Spleen (tissue), 11 donors: ENCODE measurements around the gene CMIP. TPM values are rescaled to one million over a fixed set of nuclear protein-coding genes. Genes with fewer than 3 reads are reported as not detected.

Source experiments
- DNase-seq: peaks from one replicate; pipeline ENCODE4 v3.0.0-alpha.2; 2020
- H3K27ac ChIP-seq, 8 donors: fragments of 200-600 bp; sonication (generic) in 7 of 8; 1 replicate in 4 of 8; 2 replicates in 4 of 8; pipeline versions ENCODE4 v1.5.0 to v1.8.0; 2016 to 2021; ENCODE audit warnings: inconsistent platforms in 4 of 8, mild to moderate bottlenecking in 4 of 8, moderate library complexity in 1 of 8
- H3K27me3 ChIP-seq, 7 donors: fragments of 200-600 bp; sonication (generic) in 6 of 7; replicated peaks in 1 of 7; 1 replicate in 4 of 7; 2 replicates in 3 of 7; pipeline versions ENCODE4 v1.5.0 to v1.8.0; 2016 to 2021; ENCODE audit warnings: inconsistent platforms in 3 of 7, mild to moderate bottlenecking in 1 of 7
- H3K36me3 ChIP-seq, 6 donors: fragments of 200-600 bp; sonication (generic) in 5 of 6; 1 replicate in 4 of 6; 2 replicates in 2 of 6; pipeline versions ENCODE4 v1.5.0 to v1.8.0; 2016 to 2021; ENCODE audit warnings: inconsistent platforms in 2 of 6
- H3K4me1 ChIP-seq, 6 donors: fragments of 200-600 bp; sonication (generic) in 5 of 6; 1 replicate in 3 of 6; 2 replicates in 3 of 6; pipeline versions ENCODE4 v1.5.0 to v1.8.0; 2016 to 2021; ENCODE audit warnings: inconsistent platforms in 3 of 6
- H3K4me3 ChIP-seq, 8 donors: fragments of 200-600 bp; sonication (generic) in 7 of 8; 1 replicate in 4 of 8; 2 replicates in 4 of 8; pipeline versions ENCODE4 v1.5.0 to v1.8.0; 2016 to 2021; ENCODE audit warnings: inconsistent platforms in 4 of 8, mild to moderate bottlenecking in 4 of 8, moderate library complexity in 2 of 8
- H3K9me3 ChIP-seq, 8 donors: fragments of 200-600 bp; sonication (generic) in 7 of 8; 1 replicate in 4 of 8; 2 replicates in 4 of 8; pipeline versions ENCODE4 v1.5.0 to v1.8.0; 2016 to 2021; ENCODE audit warnings: inconsistent platforms in 4 of 8
- POLR2A ChIP-seq, 3 donors: fragments of 450-650 bp; IDR thresholded peaks; one replicate each; pipeline ENCODE4 v1.5.1; 2017; ENCODE audit warnings: antibody characterized with exemption in 3 of 3, mild to moderate bottlenecking in 1 of 3
- POLR2AphosphoS5 ChIP-seq, 3 donors: sonication (generic); formaldehyde crosslinking; IDR thresholded peaks; one replicate each; pipeline ENCODE4 v1.5.1; 2017; ENCODE audit warnings: antibody characterized with exemption in 3 of 3
- WGBS, 5 donors: extraction: QIAGEN DNeasy Blood & Tissue Kit in 3 of 5; methylation state at CpG; one replicate each; pipeline versions ENCODE4 v1.1.5 to v1.1.7; 2013 to 2018; 5-methylcytosine and 5-hydroxymethylcytosine counted together
- intact Hi-C: fragments of 100-400 bp; cut with DNase I; formaldehyde crosslinking; loops from one replicate; pipeline ENCODE4 v1.15.0; 2023; ENCODE audit warnings: low total_unique reads
- polyA plus RNA-seq, 3 donors: library from polyadenylated mRNA; stranded (reverse); fragments of 200-250 nt; gene quantifications; one replicate each; pipeline ENCODE4 v1.2.1, GENCODE V29; 2013
- total RNA-seq, 7 donors: library from RNA; depleted of rRNA in 3 of 7; stranded (reverse); fragments of >200 nt in 3 of 7; fragmentation: NEBNext Ultra II Directional in 4 of 7; extraction: Animal tissue kit (Norgen Biotek cat#: 25700) in 4 of 7; gene quantifications; one replicate each; pipeline versions ENCODE4 v1.1.0 to v1.2.1, GENCODE V29; 2016 to 2021
- TF ChIP-seq, protein P1 (sequence below), 11 experiments: fragments of 200-600 bp in 7 of 11; fragments of 450-650 bp in 4 of 11; sonication (generic) in 4 of 11; IDR thresholded peaks in 8 of 11; conservative IDR thresholded peaks in 3 of 11; 1 replicate in 7 of 11; 2 replicates in 4 of 11; pipeline versions ENCODE4 v1.4.0 to v1.8.0; 2016 to 2021; ENCODE audit warnings: antibody characterized with exemption in 11 of 11, inconsistent platforms in 4 of 11, mild to moderate bottlenecking in 1 of 11
- donor health status: healthy with polysubstance abuse.
- donor health status: DM: no; HTN: no; CAD: no; lungs with moderate emphysema.
- donor health status: DM: no; HTN: no; CAD: no.
- donor health status: Bipolar disorder and iron deficiency.
- donor health status: healthy.
- donor health status: DM: no; HTN: no; CAD: no.
- donor health status: DM: yes; HTN: yes; CAD: no.

The CMIP gene
- total and polyA plus RNA-seq, 10 donors: 6.0 to 107 (median 63.6) TPM

DNA sequence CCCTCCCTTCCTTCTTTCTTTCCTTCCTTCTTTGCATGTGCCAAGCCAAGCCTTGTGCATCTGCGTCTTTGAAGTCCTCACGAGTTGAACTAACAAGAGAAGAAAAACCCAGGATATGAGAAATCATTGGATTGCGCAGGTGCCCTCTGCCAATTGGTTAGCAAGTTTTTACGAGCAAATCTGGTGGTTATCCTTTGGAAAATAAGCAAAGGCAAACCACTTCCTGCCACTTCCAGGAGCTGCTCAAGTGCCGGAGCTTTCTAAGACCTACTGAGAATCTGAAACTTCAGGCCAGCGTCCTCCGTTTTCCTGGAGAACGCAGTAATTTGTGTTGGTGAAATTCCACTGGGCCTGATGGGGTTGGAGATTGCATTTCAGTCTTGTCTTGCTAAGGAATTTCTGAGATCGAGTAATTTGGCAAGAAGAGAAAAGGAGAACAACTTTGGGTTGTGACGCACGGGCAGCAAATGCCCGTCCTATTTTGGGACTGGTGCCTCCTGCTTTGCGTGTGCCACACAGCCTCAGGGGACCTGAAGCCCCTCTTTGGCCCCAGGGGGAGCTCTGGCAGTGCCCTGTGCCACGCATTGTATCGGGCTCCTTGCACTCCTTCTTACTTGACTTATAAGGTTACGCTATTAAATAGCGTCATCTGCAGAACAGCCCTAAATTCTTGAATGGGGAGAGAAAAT, 56.4 kb downstream of the CMIP start:
- H3K36me3 ChIP-seq: peaks cover 0 to 5% (median 0%) of the 10 kb centered on the region in 6 donors
- TF ChIP-seq POLR2AphosphoS5 (IDR thresholded peaks at IDR 0.05) (peak; percentile 30 to 63 (median 41)), POLR2A (IDR thresholded peaks at IDR 0.05) (no peak)
- TF ChIP-seq, protein P1, sequence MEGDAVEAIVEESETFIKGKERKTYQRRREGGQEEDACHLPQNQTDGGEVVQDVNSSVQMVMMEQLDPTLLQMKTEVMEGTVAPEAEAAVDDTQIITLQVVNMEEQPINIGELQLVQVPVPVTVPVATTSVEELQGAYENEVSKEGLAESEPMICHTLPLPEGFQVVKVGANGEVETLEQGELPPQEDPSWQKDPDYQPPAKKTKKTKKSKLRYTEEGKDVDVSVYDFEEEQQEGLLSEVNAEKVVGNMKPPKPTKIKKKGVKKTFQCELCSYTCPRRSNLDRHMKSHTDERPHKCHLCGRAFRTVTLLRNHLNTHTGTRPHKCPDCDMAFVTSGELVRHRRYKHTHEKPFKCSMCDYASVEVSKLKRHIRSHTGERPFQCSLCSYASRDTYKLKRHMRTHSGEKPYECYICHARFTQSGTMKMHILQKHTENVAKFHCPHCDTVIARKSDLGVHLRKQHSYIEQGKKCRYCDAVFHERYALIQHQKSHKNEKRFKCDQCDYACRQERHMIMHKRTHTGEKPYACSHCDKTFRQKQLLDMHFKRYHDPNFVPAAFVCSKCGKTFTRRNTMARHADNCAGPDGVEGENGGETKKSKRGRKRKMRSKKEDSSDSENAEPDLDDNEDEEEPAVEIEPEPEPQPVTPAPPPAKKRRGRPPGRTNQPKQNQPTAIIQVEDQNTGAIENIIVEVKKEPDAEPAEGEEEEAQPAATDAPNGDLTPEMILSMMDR (IDR thresholded peaks at IDR 0.05 in 8 of 11, conservative IDR thresholded peaks at IDR 0.05 in 3 of 11): no peak
- 37 to 44% (median 39%) methylated on average over 17 of the region's 17 CpGs for WGBS, 5 donors
- intact Hi-C loops: no loop called here
- peak overlapping the region; percentile 21 to 82 (median 56) for H3K27ac ChIP-seq
- no peaks in the 10 kb centered on the region for H3K9me3 ChIP-seq
- H3K27me3 ChIP-seq: no peaks in the 10 kb centered on the region
- peak overlapping the region in 2 of 8 donors; percentile 2 to 13 for H3K4me3 ChIP-seq
- peak; percentile 82 for DNase-seq
- H3K4me1 ChIP-seq: peaks cover 26 to 100% (median 83%) of the 10 kb centered on the region in 6 donors

DNA sequence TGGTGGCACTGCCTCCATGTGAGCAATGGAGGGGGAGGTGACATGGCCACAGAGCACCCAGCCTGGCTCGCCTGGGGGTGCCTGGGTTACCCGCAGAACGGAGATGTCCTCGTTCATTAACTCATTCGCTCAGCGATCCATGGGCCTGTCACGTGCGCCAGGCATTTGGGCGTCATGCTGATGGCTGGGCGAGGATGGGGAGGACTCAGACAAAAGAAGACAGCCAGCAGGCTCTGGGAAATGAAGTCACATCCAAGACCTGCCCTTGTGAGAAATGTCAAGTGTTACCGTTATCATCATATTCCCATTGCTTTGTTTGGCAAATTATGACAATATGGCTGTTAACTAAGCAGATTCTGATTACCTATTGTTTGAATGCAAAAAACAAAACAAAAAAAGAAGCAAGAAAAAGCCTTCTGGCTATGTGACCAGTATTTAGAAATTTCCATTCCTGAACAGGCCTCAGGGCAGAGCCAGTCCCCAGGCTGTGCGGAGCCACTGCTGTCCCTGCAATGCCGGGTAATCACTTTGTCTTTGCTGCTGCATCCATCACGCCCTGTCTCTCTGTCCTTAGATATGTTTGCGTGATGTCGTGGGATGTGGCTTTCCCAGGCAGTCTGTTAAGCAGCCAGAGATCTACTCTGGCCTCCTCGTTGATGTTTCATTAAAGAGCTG, 57.9 kb downstream of the CMIP start:
- intact Hi-C loops: no loop called here
- Histone ChIP-seq H3K4me3 (no peak overlapping the region), H3K4me1 (peaks cover 24 to 100% (median 76%) of the 10 kb centered on the region in 6 donors), H3K27me3 (no peaks in the 10 kb centered on the region), H3K36me3 (peaks cover 0 to 5% (median 0%) of the 10 kb centered on the region in 6 donors), H3K27ac (peak overlapping the region in 4 of 8 donors; percentile 57 to 82 (median 74)), H3K9me3 (no peaks in the 10 kb centered on the region)
- peak; percentile 71 for DNase-seq
- no peak for TF ChIP-seq POLR2A (IDR thresholded peaks at IDR 0.05)
- TF ChIP-seq, protein P1 (IDR thresholded peaks at IDR 0.05 in 8 of 11, conservative IDR thresholded peaks at IDR 0.05 in 3 of 11): no peak
- TF ChIP-seq POLR2AphosphoS5 (IDR thresholded peaks at IDR 0.05): peak in 1 of 3 donors; percentile 27
- 83 to 93% (median 89%) methylated on average over 17 of the region's 17 CpGs for WGBS, 5 donors

DNA sequence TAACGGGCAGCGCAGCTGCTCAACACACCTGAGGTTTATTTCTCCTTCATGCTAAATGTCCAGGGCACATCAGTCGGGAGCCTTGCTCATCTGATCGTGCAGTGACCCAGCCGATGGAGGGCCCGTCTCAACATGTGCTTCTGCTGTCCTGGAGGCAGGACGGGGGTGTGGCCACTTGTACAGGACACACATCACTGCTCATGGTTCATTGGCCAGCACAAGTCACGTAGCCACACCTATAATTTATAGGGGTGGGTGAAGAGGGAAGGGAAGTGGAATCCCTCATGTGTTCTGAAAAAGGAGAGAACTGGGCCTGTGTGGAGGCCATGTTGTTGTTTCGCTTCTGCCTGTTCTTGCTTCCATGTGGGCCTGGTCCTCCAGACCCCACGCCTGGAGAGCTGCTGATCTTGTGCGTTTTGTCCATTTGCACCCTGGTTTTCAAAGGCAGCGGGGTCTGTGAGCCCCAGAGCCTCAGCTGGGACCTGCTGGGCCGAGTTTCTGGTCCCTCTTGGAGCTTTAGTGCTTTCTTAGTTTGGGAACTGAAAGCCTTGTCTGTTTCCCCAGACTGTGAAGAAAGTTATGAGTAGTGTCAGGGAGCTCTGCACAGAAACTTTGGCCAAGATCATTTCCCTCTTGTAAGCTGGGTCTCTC, 60.5 kb downstream of the CMIP start:
- Histone ChIP-seq H3K36me3 (peaks cover 0 to 7% (median 0%) of the 10 kb centered on the region in 6 donors), H3K27me3 (no peaks in the 10 kb centered on the region), H3K4me1 (peaks cover 16 to 96% (median 63%) of the 10 kb centered on the region in 6 donors), H3K4me3 (no peak overlapping the region), H3K27ac (peak overlapping the region; percentile 9 to 82 (median 54)), H3K9me3 (no peaks in the 10 kb centered on the region)
- 60 to 80% (median 67%) methylated on average over 13 of the region's 13 CpGs for WGBS, 5 donors
- DNase-seq: peak; percentile 85
- peak in 2 of 3 donors; percentile 40 to 47 for TF ChIP-seq POLR2AphosphoS5 (IDR thresholded peaks at IDR 0.05)
- TF ChIP-seq POLR2A (IDR thresholded peaks at IDR 0.05): no peak
- intact Hi-C loops: no loop called here

DNA sequence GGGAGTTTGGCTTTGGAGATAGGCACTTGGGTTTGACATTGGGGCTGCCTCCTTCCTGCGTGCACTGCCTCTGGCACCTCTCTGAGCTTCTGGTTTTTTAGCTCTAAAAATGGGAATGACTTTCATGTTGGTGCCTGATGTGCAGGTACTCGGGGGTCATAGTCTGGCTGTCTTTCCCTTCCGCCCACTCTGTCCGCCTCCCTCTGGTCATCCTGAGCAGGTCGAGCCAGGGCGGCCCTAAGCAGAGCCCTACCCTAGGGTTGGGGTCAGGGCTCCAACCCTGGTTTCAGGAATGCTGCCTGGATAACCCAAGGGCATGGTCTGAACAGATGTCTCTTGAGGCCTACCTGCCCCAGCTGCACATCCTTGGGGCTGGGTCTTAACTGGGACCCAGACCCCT, 64.8 kb downstream of the CMIP start:
- H3K4me3 ChIP-seq: no peak overlapping the region
- TF ChIP-seq POLR2A (IDR thresholded peaks at IDR 0.05) (no peak), POLR2AphosphoS5 (IDR thresholded peaks at IDR 0.05) (no peak)
- TF ChIP-seq, protein P1 (IDR thresholded peaks at IDR 0.05 in 8 of 11, conservative IDR thresholded peaks at IDR 0.05 in 3 of 11): no peak
- intact Hi-C loops: no loop called here
- H3K9me3 ChIP-seq: no peaks in the 10 kb centered on the region
- H3K27ac ChIP-seq: no peak overlapping the region
- peak; percentile 69 for DNase-seq
- H3K4me1 ChIP-seq: peaks cover 20 to 85% (median 62%) of the 10 kb centered on the region in 6 donors
- peaks cover 0 to 7% (median 0%) of the 10 kb centered on the region in 6 donors for H3K36me3 ChIP-seq
- WGBS, 5 donors: 95 to 97% (median 96%) methylated on average over 6 of the region's 6 CpGs
- no peaks in the 10 kb centered on the region for H3K27me3 ChIP-seq
